Fibroblast of the aortic adventitia (primary cell): ENCODE data around the gene TBX18. TPM values are rescaled to one million over a fixed set of nuclear protein-coding genes. Genes with fewer than 3 reads are reported as not detected.

Experiments
- DNase-seq: peaks from one replicate; pipeline ENCODE4 v3.0.0-alpha.2; 2010; ENCODE audit warnings: low read depth
- H3K4me3 ChIP-seq: 2 replicates; pipeline ENCODE4 v1.5.1; 2011; ENCODE audit warnings: low read depth, mild to moderate bottlenecking, control low read depth, low read length, moderate library complexity
- total RNA-seq: library from RNA; depleted of rRNA; stranded (reverse); fragments of >200 nt; gene quantifications from 2 replicates; pipeline ENCODE4 v1.2.3, GENCODE V29; 2012; ENCODE audit warnings: low replicate concordance
- TF ChIP-seq, protein P1 (sequence below): IDR thresholded peaks from 2 replicates; pipeline ENCODE4 v1.5.1; 2011; ENCODE audit warnings: mild to moderate bottlenecking, low read length, control low read depth, inconsistent platforms; ENCODE audit not compliant: insufficient read depth

TBX18 gene
- total RNA-seq, 1 donor: 27.1 TPM

DNA sequence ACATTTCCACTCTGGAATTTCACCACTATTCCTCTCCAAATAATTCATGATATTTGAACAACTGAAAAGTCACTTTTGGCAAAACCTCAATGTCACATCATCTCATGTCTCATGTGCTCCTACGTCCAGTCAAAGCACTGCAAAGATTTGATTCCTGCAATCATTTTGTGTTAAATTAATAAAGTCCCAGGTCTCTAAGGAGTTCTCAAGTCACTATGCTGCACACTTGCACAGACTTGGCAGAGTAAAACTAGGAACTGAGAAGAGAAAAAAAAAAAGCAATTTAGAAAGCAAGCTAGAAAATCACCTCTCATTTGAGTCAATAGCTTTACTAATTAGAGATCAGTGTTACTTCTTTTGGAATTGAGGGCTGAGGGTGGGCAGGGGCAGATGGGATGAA lies 11.2 kb downstream of the TBX18 start:
- no peak for DNase-seq
- H3K4me3 ChIP-seq: no peak overlapping the region
- TF ChIP-seq, protein P1, sequence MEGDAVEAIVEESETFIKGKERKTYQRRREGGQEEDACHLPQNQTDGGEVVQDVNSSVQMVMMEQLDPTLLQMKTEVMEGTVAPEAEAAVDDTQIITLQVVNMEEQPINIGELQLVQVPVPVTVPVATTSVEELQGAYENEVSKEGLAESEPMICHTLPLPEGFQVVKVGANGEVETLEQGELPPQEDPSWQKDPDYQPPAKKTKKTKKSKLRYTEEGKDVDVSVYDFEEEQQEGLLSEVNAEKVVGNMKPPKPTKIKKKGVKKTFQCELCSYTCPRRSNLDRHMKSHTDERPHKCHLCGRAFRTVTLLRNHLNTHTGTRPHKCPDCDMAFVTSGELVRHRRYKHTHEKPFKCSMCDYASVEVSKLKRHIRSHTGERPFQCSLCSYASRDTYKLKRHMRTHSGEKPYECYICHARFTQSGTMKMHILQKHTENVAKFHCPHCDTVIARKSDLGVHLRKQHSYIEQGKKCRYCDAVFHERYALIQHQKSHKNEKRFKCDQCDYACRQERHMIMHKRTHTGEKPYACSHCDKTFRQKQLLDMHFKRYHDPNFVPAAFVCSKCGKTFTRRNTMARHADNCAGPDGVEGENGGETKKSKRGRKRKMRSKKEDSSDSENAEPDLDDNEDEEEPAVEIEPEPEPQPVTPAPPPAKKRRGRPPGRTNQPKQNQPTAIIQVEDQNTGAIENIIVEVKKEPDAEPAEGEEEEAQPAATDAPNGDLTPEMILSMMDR: no peak

DNA sequence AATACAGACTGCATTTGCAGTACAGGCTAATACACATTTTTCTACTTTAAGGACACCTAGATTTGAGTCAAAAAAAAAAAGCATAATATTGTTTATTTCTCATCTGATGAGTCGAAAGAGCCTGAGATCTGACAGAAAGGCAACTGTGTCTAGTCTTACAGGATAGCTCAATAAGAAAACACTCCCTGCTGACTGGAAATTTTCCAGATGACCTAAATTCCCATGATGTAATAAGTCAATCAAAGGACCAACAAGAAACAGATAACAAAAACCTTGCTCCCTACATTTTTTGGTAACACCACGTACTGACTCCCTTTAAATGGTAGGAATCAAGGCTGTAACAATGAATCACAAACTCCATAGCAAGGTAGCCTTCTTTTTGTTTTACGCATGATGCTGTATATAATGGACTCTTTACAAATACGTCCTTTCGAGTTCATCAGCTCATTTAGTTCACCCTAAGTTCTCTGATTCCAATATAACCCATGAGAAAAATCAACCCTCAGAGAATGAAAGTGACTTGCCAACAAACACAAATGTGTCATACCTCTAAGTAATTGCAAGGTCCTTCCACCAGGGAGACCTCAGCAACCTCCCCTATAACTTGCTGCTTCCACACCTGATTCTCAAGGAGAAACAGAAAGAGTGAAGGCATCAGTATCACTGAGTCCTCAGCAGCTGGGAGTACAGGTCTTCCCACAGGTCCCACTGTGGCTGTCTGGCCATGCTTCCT lies 12.1 kb downstream of the TBX18 start:
- TF ChIP-seq, protein P1: no peak
- no peak for DNase-seq
- no peak overlapping the region for H3K4me3 ChIP-seq

DNA sequence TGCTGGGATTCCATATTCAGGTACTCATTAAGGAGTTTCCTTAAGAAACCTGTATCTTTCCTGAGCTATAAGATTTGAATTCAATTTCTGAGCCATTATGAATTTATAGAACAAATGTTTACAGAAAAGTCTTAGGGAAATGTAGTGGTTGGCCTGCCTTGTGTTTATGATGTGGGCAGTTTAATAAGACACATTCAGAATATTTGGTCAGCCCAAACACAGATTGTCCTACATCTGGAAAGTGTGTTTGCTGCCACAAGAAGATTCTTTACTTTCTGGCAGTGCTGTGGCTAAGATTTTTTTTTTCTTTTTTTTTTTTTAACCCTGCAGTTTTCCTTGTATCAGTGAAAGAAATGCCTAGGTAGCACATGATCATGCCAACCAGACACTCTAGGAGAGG lies 15.2 kb downstream of the TBX18 start:
- no peak overlapping the region for H3K4me3 ChIP-seq
- TF ChIP-seq, protein P1: no peak
- no peak for DNase-seq

DNA sequence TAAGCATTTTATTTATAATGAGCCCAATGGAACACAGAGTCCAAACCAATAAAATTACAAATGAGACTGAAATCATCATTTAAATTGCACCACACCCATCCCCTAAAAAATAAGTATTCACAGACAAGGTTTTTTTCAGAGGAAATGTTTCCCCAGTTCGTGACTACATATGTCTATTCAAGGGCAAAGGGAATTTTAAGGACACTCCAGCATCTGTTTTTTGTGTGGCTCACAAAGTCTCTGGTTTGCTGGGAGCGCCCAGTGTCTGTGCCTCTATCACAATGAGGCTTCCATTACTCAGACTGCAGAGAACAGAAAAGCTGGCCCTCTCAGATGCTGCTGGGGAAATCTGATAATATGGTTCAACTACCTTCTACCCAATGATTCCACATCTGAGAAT lies 16.0 kb downstream of the TBX18 start:
- TF ChIP-seq, protein P1: no peak
- no peak overlapping the region for H3K4me3 ChIP-seq
- DNase-seq: no peak

DNA sequence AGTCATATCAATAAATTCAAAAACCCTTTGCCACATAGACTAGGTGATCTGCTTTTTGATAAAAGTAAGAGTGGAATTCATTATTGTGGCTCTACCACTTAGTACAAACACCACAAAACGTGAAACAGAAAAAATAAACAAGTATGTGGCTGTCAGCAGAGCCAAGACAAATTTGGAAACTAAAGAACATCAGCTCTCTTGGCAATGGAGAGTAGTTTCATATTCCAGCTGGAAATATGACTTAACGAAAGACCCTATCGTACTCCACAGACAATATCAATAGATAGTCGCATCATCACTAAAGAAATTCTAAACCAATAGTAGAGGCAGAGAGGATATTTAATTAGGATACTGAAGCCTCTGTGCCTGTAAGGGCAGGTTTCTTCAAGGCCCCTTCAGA lies 20.8 kb downstream of the TBX18 start:
- no peak for DNase-seq
- TF ChIP-seq, protein P1: no peak
- H3K4me3 ChIP-seq: no peak overlapping the region

DNA sequence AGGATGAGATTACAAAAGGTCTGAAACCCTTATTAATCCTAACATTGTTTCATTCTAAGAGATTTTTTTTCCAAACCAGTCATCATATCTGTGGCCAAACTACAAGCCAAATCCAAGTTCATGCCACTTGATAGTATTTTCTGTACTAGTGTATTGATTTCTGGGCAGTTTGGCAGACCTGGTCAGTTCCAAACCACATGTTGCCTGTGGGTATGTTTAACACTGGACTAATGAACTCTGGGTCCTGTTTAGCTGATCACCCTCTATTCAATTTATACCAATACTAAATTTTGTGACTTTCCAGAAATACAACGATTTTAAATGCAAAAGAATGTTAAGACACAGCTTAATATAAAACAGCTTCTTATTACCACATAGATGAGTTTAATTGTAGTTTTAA lies 24.0 kb downstream of the TBX18 start:
- no peak for DNase-seq
- TF ChIP-seq, protein P1: no peak
- H3K4me3 ChIP-seq: no peak overlapping the region

DNA sequence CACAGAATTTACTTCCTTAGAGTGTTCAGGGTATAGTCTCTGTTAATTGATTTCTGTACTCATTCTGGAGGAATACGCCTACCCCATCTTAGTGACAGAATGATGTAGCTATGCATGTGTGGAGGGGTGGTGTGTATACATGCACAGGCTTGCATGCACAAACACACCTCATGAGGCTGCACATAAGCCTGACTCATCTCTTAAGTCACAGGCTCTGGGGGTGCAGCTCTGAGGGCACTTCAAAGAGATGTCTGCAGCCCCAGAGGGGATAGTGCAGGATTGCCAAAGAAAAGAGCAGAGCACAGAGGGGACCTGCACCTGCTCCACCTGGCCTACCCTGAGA lies 24.6 kb downstream of the TBX18 start:
- H3K4me3 ChIP-seq: no peak overlapping the region
- no peak for DNase-seq
- TF ChIP-seq, protein P1: no peak
